NCI-H187 treated with DMSO at 0.1 percent for 48 hours (cell line): ENCODE data around the gene SLC7A8.

Experiments used
- DNase-seq: peaks from one replicate; lab custom pipeline; 2025; lab: John Stamatoyannopoulos, UW

The SLC7A8 gene

GRCh38 chr14:23158779-23159178, 24.7 kb downstream of the SLC7A8 start:
- no peak for DNase-seq

- DNase-seq = no peak
Measured at GRCh38 chr14:23154964-23155587, 28.4 kb downstream of the SLC7A8 start.

- no peak for DNase-seq
Measured at GRCh38 chr14:23153851-23154796, 29.3 kb downstream of the SLC7A8 start.

GRCh38 chr14:23151342-23151741, 32.1 kb downstream of the SLC7A8 start:
- DNase-seq = no peak

DNA sequence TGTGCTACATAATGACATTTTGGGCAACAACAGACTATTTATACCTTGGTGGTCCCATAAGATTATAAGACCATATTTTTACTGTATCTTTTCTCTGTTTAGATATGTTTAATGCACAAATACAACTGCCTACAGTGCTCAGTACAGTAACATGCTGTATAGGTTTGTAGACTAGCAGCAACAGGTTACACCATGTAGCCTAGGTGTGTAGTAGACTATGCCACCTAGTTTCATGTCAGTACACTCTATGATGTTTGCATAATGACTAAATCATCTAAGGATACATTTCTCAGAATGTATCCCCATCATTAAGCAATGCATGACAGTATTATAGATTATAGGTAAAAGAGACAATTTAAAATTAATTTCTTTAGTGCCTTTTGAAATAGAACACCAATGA, 33.7 kb downstream of the SLC7A8 start:
- DNase-seq = no peak

GRCh38 chr14:23148591-23149249, 34.7 kb downstream of the SLC7A8 start:
- DNase-seq = no peak

GRCh38 chr14:23147676-23148075, 35.8 kb downstream of the SLC7A8 start:
- DNase-seq = no peak

GRCh38 chr14:23146980-23147379, 36.5 kb downstream of the SLC7A8 start:
- no peak for DNase-seq

GRCh38 chr14:23146351-23146910, 37.0 kb downstream of the SLC7A8 start:
- no peak for DNase-seq

GRCh38 chr14:23145794-23146350, 37.6 kb downstream of the SLC7A8 start:
- DNase-seq = no peak

DNA sequence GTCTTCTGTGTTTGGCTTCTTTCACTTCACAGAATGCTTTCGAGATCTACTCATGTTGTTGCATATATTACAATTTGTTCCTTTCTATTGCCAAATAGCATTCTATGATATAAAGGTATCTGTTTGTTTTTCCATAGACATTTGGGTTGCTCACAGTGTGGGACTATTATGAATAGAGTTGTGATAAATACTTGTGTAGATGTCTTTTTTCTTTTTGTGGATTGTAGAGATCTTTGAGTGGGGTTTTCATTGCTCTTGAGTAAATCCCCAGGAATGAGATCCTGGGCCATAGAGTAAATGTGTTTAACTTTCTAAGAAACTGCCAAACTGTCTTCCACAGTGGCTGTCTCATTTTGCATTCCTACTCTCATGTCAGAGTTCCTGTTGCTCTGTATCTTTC, 39.5 kb downstream of the SLC7A8 start:
- DNase-seq = no peak

GRCh38 chr14:23142826-23143225, 40.6 kb downstream of the SLC7A8 start:
- DNase-seq = no peak

DNA sequence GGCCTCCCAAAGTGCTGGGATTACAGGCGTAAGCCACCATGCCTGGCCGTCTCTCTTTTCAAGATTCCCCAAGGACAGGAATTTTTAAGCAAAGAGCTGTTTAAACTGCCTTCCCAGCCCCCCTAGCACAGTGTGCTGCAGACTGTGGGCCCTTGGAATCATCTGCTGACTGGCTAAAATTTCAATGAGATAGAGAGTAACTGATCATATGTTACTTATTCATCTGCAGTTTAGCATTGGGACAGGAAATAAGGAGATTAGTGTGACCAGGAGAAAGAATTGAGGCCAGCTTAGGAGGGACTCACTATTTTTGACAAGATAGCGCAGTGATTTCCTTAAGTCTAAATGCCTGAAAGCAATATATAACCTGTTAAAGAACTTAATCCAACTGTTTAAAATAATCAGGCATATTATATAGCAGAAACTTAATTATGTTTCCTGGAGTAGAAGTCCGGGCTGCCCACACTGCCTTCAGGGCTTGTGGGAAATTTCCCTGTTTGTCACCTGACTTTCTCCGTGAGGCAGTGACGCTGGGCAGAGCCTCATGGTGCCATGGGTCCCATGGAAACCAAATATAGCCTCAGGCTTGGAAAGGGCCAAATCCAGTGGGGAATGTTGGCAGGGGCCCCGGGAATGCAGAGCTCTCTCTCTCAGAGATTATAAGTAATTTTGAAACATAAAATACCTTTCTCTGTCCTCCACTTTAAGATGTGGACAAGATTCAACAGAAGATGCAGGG, 41.6 kb downstream of the SLC7A8 start:
- no peak for DNase-seq

DNA sequence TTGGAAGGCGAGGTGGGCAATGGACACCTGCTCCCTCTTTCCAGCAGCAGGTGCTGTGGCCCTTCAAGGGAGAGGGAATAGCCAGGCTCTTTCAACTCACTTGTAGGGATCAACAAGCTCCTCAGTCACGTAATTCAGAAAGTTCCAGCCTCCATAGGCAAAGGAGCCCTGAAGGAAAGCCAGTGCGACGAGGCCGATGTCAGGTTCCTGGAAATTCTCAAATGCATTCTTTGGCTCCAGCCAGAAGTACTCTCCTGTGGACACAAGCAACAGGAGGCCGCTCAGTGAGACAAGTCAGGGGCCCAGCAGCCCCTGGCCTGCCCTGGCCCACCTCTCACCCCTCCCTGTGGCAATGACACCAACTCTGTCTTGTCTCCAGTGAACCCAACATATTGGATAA, 43.1 kb downstream of the SLC7A8 start:
- DNase-seq = no peak

- no peak for DNase-seq
Measured at GRCh38 chr14:23139874-23140273, 43.6 kb downstream of the SLC7A8 start.

GRCh38 chr14:23137813-23138535, 45.5 kb downstream of the SLC7A8 start:
- no peak for DNase-seq

DNA sequence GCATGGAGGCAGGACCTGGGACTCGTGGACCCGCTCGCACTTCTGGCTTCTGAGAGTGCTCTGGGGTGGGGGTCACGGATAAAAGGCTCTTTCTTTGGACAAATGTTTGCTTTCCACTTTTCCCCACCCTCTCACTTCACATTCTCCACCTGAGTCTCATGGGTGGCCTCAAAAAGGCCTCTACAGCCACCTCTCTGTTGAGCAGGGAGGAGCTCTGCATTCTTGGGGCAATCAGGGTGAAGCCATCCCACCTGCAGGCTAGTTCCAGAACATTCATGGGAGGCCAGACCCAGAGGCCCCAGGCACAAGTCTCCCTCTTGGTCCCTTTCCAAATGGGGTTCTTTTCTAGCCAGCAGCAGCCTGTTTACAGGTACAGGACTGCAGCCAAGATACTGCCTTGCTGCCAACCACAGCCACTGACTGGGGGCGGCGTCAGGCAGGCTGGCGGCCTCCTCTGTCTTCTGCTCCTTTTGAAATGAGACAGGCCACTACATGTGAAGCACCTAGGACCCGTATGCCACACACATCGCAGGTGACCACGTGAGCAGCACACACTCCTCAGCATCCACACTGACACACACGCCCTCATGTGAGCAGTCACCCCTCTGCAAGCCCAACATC, 46.2 kb downstream of the SLC7A8 start:
- no peak for DNase-seq

- no peak for DNase-seq
Measured at GRCh38 chr14:23136566-23137133, 46.8 kb downstream of the SLC7A8 start.

GRCh38 chr14:23132970-23133369, 50.5 kb downstream of the SLC7A8 start:
- DNase-seq = no peak

- DNase-seq = no peak
Measured at GRCh38 chr14:23131482-23131881, 52.0 kb downstream of the SLC7A8 start.
